PFSK-1 (cell line): ENCODE data around the gene CARMIL1.

Experiments
- FOXP2 ChIP-seq: optimal IDR thresholded peaks from 2 replicates; pipeline ENCODE3; 2011; ENCODE audit warnings: borderline replicate concordance, control low read depth, inconsistent platforms; ENCODE audit not compliant: insufficient read depth; ENCODE audit errors: extremely low read length, extremely low read depth
- POLR2AphosphoS5 ChIP-seq: IDR thresholded peaks from 2 replicates; pipeline ENCODE4 v1.6.1; 2012; ENCODE audit warnings: low read depth, mild to moderate bottlenecking, control low read depth, low read length, moderate library complexity
- SIN3A ChIP-seq: IDR thresholded peaks from 2 replicates; pipeline ENCODE4 v1.6.1; 2012; ENCODE audit warnings: mild to moderate bottlenecking, low read length, moderate library complexity, borderline replicate concordance; ENCODE audit not compliant: insufficient read depth
- TAF1 ChIP-seq: IDR thresholded peaks from 2 replicates; pipeline ENCODE4 v1.6.1; 2012; ENCODE audit warnings: low read length, control low read depth, borderline replicate concordance; ENCODE audit not compliant: insufficient read depth
- TF ChIP-seq, protein P1 (sequence below), 2 experiments: IDR thresholded peaks; 2 replicates each; pipeline versions ENCODE4 v1.6.1 to v1.8.0; 2011 to 2012; ENCODE audit warnings: low read depth in 2 of 2, low read length in 2 of 2, control low read depth in 1 of 2, inconsistent platforms in 1 of 2, mild to moderate bottlenecking in 1 of 2, moderate library complexity in 1 of 2; ENCODE audit not compliant: insufficient read depth in 1 of 2

DNA sequence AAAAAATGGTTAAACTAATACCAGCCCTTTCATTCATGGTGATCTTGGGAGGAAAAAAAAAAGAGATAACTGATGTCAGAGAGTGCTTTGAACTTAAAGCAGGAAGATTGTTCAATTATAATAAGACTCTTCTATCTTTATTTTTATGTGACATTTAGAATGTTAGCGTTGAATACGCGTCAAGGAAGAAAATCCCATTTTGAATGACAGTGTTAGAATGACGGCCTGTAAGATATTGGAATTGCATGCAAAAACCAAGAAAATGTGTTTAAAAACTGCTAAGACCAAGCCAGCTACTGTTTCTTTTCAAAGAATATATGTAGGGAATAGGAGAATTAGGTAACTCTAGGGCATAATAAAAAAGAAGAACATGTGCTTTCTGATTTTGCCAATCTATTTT, 123.0 kb downstream of the CARMIL1 start:
- TF ChIP-seq POLR2AphosphoS5 (no peak), TAF1 (no peak), SIN3A (no peak), FOXP2 (no peak)
- TF ChIP-seq, protein P1, sequence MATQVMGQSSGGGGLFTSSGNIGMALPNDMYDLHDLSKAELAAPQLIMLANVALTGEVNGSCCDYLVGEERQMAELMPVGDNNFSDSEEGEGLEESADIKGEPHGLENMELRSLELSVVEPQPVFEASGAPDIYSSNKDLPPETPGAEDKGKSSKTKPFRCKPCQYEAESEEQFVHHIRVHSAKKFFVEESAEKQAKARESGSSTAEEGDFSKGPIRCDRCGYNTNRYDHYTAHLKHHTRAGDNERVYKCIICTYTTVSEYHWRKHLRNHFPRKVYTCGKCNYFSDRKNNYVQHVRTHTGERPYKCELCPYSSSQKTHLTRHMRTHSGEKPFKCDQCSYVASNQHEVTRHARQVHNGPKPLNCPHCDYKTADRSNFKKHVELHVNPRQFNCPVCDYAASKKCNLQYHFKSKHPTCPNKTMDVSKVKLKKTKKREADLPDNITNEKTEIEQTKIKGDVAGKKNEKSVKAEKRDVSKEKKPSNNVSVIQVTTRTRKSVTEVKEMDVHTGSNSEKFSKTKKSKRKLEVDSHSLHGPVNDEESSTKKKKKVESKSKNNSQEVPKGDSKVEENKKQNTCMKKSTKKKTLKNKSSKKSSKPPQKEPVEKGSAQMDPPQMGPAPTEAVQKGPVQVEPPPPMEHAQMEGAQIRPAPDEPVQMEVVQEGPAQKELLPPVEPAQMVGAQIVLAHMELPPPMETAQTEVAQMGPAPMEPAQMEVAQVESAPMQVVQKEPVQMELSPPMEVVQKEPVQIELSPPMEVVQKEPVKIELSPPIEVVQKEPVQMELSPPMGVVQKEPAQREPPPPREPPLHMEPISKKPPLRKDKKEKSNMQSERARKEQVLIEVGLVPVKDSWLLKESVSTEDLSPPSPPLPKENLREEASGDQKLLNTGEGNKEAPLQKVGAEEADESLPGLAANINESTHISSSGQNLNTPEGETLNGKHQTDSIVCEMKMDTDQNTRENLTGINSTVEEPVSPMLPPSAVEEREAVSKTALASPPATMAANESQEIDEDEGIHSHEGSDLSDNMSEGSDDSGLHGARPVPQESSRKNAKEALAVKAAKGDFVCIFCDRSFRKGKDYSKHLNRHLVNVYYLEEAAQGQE (IDR thresholded peaks at IDR 0.05; ENCODE audit: insufficient read depth in 1 of 2, low read depth in 2 of 2, low read length in 2 of 2) = no peak
